Ovary (tissue), 3 donors: ENCODE results near the gene SLC25A11.

Experiments used
- CTCF ChIP-seq, 3 donors: fragments of 450-650 bp in 2 of 3; fragments of 200-600 bp in 1 of 3; IDR thresholded peaks; one replicate each; pipeline versions ENCODE4 v1.5.1 to v1.8.0; 2016 to 2022; ENCODE audit warnings: antibody characterized with exemption in 3 of 3, mild to moderate bottlenecking in 1 of 3
- POLR2A ChIP-seq: fragments of 450-650 bp; IDR thresholded peaks from one replicate; pipeline ENCODE4 v1.6.1; 2017; ENCODE audit warnings: antibody characterized with exemption, mild to moderate bottlenecking, moderate library complexity
- donor health status: DM: no; HTN: no; CAD: no.

DNA sequence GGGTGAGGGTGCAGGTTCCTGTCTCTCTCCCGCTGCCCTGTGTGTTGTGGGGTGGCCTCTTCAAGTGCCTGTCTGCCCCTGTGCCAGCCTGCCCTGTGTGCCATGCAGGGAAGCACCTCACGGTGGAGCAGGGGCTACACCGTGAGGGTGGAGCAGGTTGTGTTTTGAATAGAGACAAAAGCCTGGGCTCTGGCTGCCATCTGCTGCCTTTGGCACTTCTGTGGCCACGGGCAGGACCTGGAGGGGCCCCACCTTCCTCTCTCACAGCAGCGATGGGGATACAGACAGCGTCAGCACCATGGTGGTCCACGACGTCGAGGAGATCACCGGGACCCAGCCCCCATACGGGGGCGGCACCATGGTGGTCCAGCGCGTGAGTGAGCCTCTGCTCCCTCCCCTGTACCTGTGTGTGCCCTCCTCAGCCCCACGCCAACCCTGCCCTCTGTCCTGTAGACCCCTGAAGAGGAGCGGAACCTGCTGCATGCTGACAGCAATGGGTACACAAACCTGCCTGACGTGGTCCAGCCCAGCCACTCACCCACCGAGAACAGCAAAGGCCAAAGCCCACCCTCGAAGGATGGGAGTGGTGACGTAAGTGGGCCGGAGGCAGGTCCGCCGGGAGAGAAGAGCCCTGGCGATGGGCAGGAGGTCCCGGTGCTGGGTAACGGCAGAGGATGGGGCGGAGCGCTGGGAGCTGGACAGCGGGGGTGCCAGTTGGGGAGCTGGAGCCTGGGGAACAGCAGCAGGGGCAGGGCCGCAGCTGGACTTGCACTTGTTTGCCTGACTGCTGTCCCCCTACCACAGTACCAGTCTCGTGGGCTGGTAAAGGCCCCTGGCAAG lies 45.9 kb downstream of the SLC25A11 start:
- TF ChIP-seq CTCF (IDR thresholded peaks at IDR 0.05), result no peak
- TF ChIP-seq POLR2A, result no peak
